Astrocyte of the spinal cord (primary cell): ENCODE results near the gene EYA3.

Experiments used
- DNase-seq: peaks from one replicate; pipeline ENCODE4 v3.0.0; 2011; ENCODE audit warnings: low read depth, low spot score
- H3K4me3 ChIP-seq: 2 replicates; pipeline ENCODE4 v1.5.1; 2011; ENCODE audit warnings: low read depth, mild to moderate bottlenecking, low read length, moderate library complexity
- in situ Hi-C: cut with HindIII; loops from 2 replicates; pipeline ENCODE4 v1.10.0; 2017; ENCODE audit warnings: low sequenced_read_pairs
- TF ChIP-seq, protein P1 (sequence below): IDR thresholded peaks from 2 replicates; pipeline ENCODE4 v1.5.1; 2012; ENCODE audit warnings: low read depth, mild to moderate bottlenecking, low read length, inconsistent platforms

Gene EYA3

GRCh38 chr1:28123461-28123961 is 35.1 kb upstream of the EYA3 start:
- TF ChIP-seq, protein P1, sequence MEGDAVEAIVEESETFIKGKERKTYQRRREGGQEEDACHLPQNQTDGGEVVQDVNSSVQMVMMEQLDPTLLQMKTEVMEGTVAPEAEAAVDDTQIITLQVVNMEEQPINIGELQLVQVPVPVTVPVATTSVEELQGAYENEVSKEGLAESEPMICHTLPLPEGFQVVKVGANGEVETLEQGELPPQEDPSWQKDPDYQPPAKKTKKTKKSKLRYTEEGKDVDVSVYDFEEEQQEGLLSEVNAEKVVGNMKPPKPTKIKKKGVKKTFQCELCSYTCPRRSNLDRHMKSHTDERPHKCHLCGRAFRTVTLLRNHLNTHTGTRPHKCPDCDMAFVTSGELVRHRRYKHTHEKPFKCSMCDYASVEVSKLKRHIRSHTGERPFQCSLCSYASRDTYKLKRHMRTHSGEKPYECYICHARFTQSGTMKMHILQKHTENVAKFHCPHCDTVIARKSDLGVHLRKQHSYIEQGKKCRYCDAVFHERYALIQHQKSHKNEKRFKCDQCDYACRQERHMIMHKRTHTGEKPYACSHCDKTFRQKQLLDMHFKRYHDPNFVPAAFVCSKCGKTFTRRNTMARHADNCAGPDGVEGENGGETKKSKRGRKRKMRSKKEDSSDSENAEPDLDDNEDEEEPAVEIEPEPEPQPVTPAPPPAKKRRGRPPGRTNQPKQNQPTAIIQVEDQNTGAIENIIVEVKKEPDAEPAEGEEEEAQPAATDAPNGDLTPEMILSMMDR, result no peak
- peak; percentile 76 for DNase-seq
- no peak overlapping the region for H3K4me3 ChIP-seq
- in situ Hi-C loops, result no loop called here

DNA sequence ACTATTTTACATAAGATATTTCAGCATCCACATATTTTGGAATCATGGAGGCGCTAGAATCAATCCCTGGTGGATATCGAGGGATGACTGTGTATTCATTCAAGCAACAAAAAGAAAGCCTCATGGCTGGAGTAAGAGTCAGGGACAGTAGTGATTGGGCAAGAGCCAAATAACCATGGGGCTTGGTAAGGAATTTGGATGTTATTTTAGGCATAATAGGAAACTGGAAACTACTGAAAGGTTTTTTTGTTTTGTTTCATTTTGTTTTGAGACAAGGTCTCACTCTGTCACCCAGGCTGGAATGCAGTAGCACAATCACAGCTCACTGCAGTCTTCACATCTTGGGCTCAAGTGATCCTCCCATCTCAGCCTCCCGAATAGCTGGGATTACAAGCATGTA is 33.8 kb upstream of the EYA3 start:
- TF ChIP-seq, protein P1, result no peak
- in situ Hi-C loops, result no loop called here
- H3K4me3 ChIP-seq, result no peak overlapping the region
- DNase-seq, result peak; percentile 61

DNA sequence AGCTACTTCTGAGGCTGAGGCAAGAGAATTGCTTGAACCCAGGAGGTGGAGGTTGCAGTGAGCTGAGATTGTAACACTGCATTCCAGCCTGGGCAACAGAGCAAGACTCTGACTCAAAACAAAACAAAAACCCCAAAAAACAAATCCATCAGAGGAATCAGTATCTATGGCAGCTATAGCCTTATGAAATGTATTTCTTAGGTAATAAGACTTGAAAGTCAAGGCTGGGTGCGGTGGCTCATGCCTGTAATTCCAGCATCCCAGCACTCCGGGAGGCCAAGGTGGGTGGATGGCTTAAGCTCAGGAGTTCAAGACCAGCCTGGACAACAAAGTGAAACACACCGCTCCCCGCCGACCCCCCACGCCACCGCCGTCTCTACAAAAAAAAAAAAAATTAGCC is 31.1 kb upstream of the EYA3 start:
- DNase-seq, result no peak
- TF ChIP-seq, protein P1, result no peak
- in situ Hi-C loops, result no loop called here
- no peak overlapping the region for H3K4me3 ChIP-seq

DNA sequence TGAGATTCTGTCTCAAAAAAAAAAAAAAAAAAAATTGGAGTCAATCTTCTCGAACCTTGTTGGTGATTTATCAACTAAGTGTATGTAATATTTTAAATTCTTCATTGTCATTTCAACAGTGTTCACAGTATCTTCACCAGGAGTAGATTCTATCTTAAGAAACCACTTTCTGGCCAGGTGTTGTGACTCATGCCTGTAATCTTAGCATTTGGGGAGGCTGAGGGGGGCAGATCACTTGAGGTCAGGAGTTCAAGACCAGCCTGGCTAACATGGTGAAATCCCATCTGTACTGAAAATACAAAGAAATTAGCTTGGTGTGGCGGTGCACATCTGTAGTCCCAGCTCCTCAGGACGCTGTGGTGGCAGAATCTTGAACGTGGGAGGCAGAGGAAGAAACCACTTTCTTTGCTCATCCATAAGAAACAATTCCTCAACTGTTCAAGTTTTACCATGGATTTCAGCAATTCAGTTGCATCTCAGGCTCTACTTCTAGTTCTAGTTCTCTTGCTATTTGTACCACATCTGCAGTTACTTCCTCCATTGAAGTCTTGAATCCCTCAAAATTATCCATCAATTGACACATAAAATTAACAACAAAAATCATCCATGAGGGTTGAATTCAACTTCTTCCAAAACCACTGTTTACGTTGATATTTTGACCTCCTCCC is 30.4 kb upstream of the EYA3 start:
- no peak overlapping the region for H3K4me3 ChIP-seq
- in situ Hi-C loops, result no loop called here
- DNase-seq, result no peak
- TF ChIP-seq, protein P1, result no peak

GRCh38 chr1:28115267-28115666 is 26.9 kb upstream of the EYA3 start:
- DNase-seq, result no peak
- no peak overlapping the region for H3K4me3 ChIP-seq
- in situ Hi-C loops, result no loop called here
- TF ChIP-seq, protein P1, result no peak

DNA sequence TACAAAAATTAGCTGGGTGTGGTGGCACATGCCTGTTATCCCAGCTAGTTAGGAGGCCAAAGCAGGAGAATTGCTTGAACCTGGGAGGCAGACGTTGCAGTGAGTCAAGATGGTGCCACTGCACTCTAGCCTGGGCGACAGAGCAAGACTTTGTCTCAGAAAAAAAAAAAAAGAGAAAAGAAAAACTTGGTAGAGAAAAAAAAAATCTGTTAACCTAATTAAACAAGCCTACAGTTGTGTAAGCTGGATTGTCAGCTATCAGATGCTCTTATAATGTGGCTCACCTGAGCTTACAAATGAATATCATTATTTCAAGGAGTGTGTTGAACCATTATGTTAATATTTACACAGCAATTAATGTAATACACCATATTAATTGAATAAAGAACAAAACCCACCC is 26.4 kb upstream of the EYA3 start:
- in situ Hi-C loops, result no loop called here
- TF ChIP-seq, protein P1, result no peak
- DNase-seq, result no peak
- H3K4me3 ChIP-seq, result no peak overlapping the region
